Fibroblast of lung (primary cell): ENCODE results near the gene POLR2H. TPM values are rescaled to one million over a fixed set of nuclear protein-coding genes. Genes with fewer than 3 reads are reported as not detected.

ENCODE experiments used
- DNase-seq, 2 donors: peaks; one replicate each; pipeline versions ENCODE4 v3.0.0 to v3.0.0-alpha.2; 2010; ENCODE audit warnings: low read depth in 2 of 2
- H2AFZ ChIP-seq: 2 replicates; pipeline ENCODE4 v1.5.1; 2012; ENCODE audit warnings: low read length, control low read depth, inconsistent platforms
- H3K27ac ChIP-seq: 2 replicates; pipeline ENCODE4 v1.5.1; 2011; ENCODE audit warnings: low read length, control low read depth; ENCODE audit not compliant: insufficient read depth
- H3K27me3 ChIP-seq: 2 replicates; pipeline ENCODE4 v1.5.1; 2011; ENCODE audit warnings: mild to moderate bottlenecking, low read length; ENCODE audit not compliant: control insufficient read depth, insufficient read depth
- H3K36me3 ChIP-seq: 2 replicates; pipeline ENCODE4 v1.5.1; 2011; ENCODE audit warnings: low read length; ENCODE audit not compliant: control insufficient read depth, insufficient read depth
- H3K4me1 ChIP-seq: 2 replicates; pipeline ENCODE4 v1.5.1; 2011; ENCODE audit warnings: low read length; ENCODE audit not compliant: control insufficient read depth, insufficient read depth; ENCODE audit errors: extremely low read depth
- H3K4me2 ChIP-seq: 2 replicates; pipeline ENCODE4 v1.5.1; 2011; ENCODE audit warnings: low read length, control low read depth; ENCODE audit not compliant: insufficient read depth; ENCODE audit errors: extremely low read depth
- H3K4me3 ChIP-seq, 4 experiments: fragments of 200-600 bp in 1 of 4; sonication (generic) in 1 of 4; replicated peaks in 1 of 4; 2 replicates each; pipeline ENCODE4 v1.5.1; 2011 to 2016; ENCODE audit warnings: low read length in 4 of 4, low read depth in 3 of 4, mild to moderate bottlenecking in 3 of 4, control low read depth in 2 of 4, inconsistent platforms in 1 of 4, mixed read lengths in 1 of 4; ENCODE audit not compliant: insufficient read depth in 1 of 4; ENCODE audit errors: control extremely low read depth in 1 of 4
- H3K79me2 ChIP-seq: 2 replicates; pipeline ENCODE4 v1.5.1; 2012; ENCODE audit warnings: mild to moderate bottlenecking, low read length, inconsistent platforms; ENCODE audit not compliant: control insufficient read depth, insufficient read depth
- H3K9ac ChIP-seq: 2 replicates; pipeline ENCODE4 v1.5.1; 2011; ENCODE audit warnings: mild to moderate bottlenecking, low read length, control low read depth; ENCODE audit not compliant: insufficient read depth
- H3K9me3 ChIP-seq: 2 replicates; pipeline ENCODE4 v1.5.1; 2012; ENCODE audit warnings: low read depth, low read length; ENCODE audit not compliant: control insufficient read depth, insufficient read depth
- H4K20me1 ChIP-seq: 2 replicates; pipeline ENCODE4 v1.5.1; 2011; ENCODE audit warnings: low read length; ENCODE audit not compliant: control insufficient read depth, insufficient read depth; ENCODE audit errors: extremely low read depth
- EZH2 ChIP-seq: IDR thresholded peaks from 2 replicates; pipeline ENCODE4 v1.5.1; 2012; ENCODE audit warnings: low read length, control low read depth, mild to moderate bottlenecking; ENCODE audit errors: missing control alignments
- polyA minus RNA-seq: library from RNA; depleted of rRNA, polyadenylated mRNA; stranded (reverse); fragments of >200 nt; gene quantifications from 2 replicates; pipeline ENCODE4 v1.2.3, GENCODE V29; 2011; ENCODE audit warnings: low replicate concordance
- polyA plus RNA-seq, 2 donors: library from polyadenylated mRNA; depleted of rRNA in 1 of 2; stranded (reverse) in 1 of 2; unstranded in 1 of 2; fragments of >200 nt; gene quantifications; 2 replicates each; pipeline ENCODE4 v1.2.1, GENCODE V29; 2011 to 2012; ENCODE audit warnings: missing spikeins in 1 of 2
- total RNA-seq: library from RNA; depleted of rRNA; stranded (reverse); fragments of >200 nt; gene quantifications from 2 replicates; pipeline ENCODE4 v1.2.1, GENCODE V29; 2014
- TF ChIP-seq, protein P1 (sequence below), 2 donors: IDR thresholded peaks in 1 of 2; conservative IDR thresholded peaks in 1 of 2; 1 replicate in 1 of 2; 2 replicates in 1 of 2; pipeline ENCODE4 v1.5.1; 2011 to 2012; ENCODE audit warnings: low read length in 2 of 2, control low read depth in 1 of 2, inconsistent platforms in 1 of 2, low read depth in 1 of 2, mild to moderate bottlenecking in 1 of 2

Gene POLR2H
- total RNA-seq, result 59.6 and 62.4 TPM in 2 replicates
- 100 and 124 TPM in 2 replicates for polyA plus RNA-seq
- polyA plus RNA-seq (2012), result 50.4 and 60.6 TPM in 2 replicates
- polyA minus RNA-seq, result 41.5 and 47.6 TPM in 2 replicates

DNA sequence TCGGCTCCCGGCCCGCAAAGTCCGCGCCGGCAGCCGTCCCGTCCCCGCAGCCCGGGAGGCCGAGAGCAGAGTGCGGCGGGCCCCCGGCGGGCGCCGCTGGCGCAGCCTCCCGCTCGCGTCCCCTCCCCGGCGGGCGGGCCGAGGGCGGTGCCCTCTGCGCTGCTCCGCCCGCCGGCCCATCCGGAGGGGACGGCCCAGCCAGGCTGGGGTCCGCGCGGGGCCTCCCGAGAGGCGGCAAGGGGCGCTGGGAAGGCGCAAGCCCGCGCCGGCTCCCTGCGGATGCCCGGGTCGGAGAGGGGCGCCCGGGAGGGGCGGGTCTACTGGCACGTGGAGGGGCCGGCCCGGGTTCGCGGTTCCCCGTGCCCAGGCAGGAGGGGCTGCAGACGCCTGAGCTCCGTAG is at the start of gene POLR2H, which contains the start of gene CLCN2:
Gene POLR2H (plus strand): TSS at position 179 of the 400 bp plus-strand sequence. CDS start 1,783 bp downstream, outside the sequence.
Gene CLCN2 (minus strand): TSS at position 74 of the 400 bp plus-strand sequence. CDS start 126 bp downstream, outside the sequence.
- TF ChIP-seq, protein P1, sequence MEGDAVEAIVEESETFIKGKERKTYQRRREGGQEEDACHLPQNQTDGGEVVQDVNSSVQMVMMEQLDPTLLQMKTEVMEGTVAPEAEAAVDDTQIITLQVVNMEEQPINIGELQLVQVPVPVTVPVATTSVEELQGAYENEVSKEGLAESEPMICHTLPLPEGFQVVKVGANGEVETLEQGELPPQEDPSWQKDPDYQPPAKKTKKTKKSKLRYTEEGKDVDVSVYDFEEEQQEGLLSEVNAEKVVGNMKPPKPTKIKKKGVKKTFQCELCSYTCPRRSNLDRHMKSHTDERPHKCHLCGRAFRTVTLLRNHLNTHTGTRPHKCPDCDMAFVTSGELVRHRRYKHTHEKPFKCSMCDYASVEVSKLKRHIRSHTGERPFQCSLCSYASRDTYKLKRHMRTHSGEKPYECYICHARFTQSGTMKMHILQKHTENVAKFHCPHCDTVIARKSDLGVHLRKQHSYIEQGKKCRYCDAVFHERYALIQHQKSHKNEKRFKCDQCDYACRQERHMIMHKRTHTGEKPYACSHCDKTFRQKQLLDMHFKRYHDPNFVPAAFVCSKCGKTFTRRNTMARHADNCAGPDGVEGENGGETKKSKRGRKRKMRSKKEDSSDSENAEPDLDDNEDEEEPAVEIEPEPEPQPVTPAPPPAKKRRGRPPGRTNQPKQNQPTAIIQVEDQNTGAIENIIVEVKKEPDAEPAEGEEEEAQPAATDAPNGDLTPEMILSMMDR (conservative IDR thresholded peaks at IDR 0.05 in 1 of 2, IDR thresholded peaks at IDR 0.05 in 1 of 2; ENCODE audit: low read depth in 1 of 2, low read length in 2 of 2), result no peak
- TF ChIP-seq EZH2, result no peak
- Histone ChIP-seq H3K9me3 (no peaks in the 10 kb centered on the region), H3K79me2 (peaks cover 16% of the 10 kb centered on the region), H4K20me1 (no peaks in the 10 kb centered on the region), H3K27me3 (no peaks in the 10 kb centered on the region), H3K27ac (peak within 1 kb of the TSS; percentile 97), H3K4me1 (peaks cover 6% of the 10 kb centered on the region), H3K9ac (peak within 1 kb of the TSS; percentile 96), H3K36me3 (no peaks in the 10 kb centered on the region), H3K4me3 (peak within 1 kb of the TSS; percentile 84 to 93 (median 88)), H2AFZ (peak within 1 kb of the TSS; percentile 81), H3K4me2 (peak within 1 kb of the TSS; percentile 100)
- DNase-seq, result peak; percentile 47 to 48

DNA sequence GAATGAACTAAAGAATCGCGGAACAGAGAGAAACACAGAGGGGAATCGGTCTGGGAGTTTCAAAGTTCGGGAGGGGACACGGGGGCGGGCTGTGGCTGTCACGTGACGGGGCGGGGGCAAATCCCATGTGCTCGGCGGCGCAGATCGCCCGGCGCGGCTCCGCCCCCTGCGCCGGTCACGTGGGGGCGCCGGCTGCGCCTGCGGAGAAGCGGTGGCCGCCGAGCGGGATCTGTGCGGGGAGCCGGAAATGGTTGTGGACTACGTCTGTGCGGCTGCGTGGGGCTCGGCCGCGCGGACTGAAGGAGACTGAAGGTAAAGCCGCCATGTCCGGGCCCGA is 47.2 kb upstream of the POLR2H start, which contains the start of gene EIF4G1:
Gene EIF4G1 (plus strand): TSS at position 244 of the 337 bp plus-strand sequence. CDS start 1,191 bp downstream, outside the sequence.
- Histone ChIP-seq H2AFZ (no peak within 1 kb of the TSS), H3K9ac (peak within 1 kb of the TSS; percentile 94), H3K4me2 (peak within 1 kb of the TSS; percentile 95), H3K4me3 (peak within 1 kb of the TSS; percentile 90 to 98 (median 95)), H3K9me3 (no peaks in the 10 kb centered on the region), H3K4me1 (peaks cover 10% of the 10 kb centered on the region), H4K20me1 (peaks cover 4% of the 10 kb centered on the region), H3K79me2 (peaks cover 47% of the 10 kb centered on the region), H3K36me3 (peaks cover 11% of the 10 kb centered on the region), H3K27me3 (no peaks in the 10 kb centered on the region), H3K27ac (peak within 1 kb of the TSS; percentile 95)
- TF ChIP-seq, protein P1 (conservative IDR thresholded peaks at IDR 0.05 in 1 of 2, IDR thresholded peaks at IDR 0.05 in 1 of 2; ENCODE audit: low read depth in 1 of 2, low read length in 2 of 2), result no peak
- no peak for TF ChIP-seq EZH2
- peak; percentile 92 to 94 for DNase-seq

DNA sequence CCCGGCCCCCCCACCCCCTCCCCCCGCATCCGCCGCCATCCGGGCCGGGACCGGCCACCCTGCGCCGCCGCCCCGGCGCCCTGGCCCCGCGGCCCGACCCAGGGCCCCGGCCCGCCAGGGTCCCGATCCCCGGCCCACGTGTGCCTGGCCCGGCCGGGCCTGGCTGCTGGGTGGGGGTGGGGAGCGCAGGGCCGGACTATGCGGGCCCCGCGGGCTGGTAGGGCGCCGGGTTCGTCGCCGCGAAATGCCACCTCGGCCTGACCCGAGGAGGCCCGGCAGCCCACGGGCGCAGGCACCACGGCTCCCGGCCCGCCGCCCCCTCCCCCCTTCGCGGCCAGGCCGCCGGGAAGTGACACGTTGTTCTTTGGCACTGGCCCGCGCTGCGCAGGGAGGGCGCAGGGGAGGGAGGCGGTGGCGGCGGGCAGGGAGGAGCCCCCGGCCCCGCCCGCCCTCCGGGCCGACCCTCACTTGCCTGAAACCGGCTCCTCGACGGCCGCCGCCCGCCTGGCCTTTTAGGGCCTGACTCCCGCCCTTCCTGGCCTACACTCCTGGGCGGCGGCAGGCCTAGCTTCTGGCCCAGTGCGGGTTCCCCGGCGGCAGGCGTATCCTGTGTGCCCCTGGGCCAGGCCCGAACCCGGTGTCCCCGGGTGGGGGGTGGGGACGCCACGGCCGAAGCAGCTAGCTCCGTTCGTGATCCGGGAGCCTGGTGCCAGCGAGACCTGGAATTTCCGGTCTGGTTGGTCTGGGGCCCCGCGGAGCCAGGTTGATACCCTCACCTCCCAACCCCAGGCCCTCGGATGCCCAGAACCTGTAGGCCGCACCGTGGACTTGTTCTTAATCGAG is 46.6 kb upstream of the POLR2H start:
- Histone ChIP-seq H3K9ac (peak overlapping the region; percentile 94), H2AFZ (no peak overlapping the region), H4K20me1 (peaks cover 4% of the 10 kb centered on the region), H3K4me2 (peak overlapping the region; percentile 95), H3K4me1 (peaks cover 15% of the 10 kb centered on the region), H3K4me3 (peak overlapping the region; percentile 90 to 98 (median 95)), H3K27ac (peak overlapping the region; percentile 95), H3K9me3 (no peaks in the 10 kb centered on the region), H3K36me3 (peaks cover 11% of the 10 kb centered on the region), H3K27me3 (no peaks in the 10 kb centered on the region), H3K79me2 (peaks cover 53% of the 10 kb centered on the region)
- TF ChIP-seq EZH2, result no peak
- TF ChIP-seq, protein P1 (conservative IDR thresholded peaks at IDR 0.05 in 1 of 2, IDR thresholded peaks at IDR 0.05 in 1 of 2; ENCODE audit: low read depth in 1 of 2, low read length in 2 of 2), result no peak
- peak; percentile 77 to 84 for DNase-seq
